HG02678 (cell line): ENCODE results near the gene RALGAPA2.
A peak's percentile ranks its signal among the peaks of the same experiment; 100 is the strongest.

Experiments
- ATAC-seq: cut with Tn5 transposase; IDR thresholded peaks from one replicate; pipeline ENCODE4 v1.9.1; 2021; ENCODE audit warnings: mild to moderate bottlenecking, moderate library complexity; ENCODE audit not compliant: unreplicated experiment

RALGAPA2 gene

DNA sequence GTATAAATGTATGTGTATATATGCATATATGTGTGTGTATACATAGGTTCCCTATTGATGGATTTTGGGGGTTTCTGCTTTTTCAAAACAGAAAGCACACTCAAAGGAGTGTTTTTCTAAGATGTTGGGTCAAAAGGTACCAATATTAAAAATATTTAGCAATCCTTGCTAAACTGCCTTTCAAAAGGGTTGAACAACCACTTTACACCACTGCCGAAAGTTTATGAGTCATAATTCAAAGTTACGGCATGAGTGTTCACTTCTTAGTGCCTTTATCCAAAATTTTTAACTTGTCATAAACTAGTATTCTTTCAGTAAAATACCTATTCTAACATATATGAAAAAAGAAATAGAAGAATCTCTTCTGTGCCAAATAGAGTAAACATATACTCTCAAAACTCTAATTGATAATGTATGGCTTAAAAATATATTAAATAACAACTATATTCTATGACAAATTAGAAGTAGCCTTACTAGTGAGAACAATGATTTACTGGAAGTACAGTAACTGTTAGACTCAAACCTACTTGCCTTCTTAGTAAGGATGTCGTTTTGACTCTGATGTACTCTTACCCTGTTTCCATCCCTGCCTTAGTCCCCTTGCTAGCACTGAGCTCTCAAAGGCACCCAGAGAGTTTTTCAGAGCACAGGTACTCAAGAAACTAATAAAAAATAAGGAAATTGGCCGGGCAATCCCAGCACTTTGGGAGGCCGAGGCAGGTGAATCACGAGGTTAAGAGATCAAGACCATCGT is 208.5 kb downstream of the RALGAPA2 start:
- no peak for ATAC-seq

- ATAC-seq = no peak
Measured at GRCh38 chr20:20501128-20501527, 211.3 kb downstream of the RALGAPA2 start.

DNA sequence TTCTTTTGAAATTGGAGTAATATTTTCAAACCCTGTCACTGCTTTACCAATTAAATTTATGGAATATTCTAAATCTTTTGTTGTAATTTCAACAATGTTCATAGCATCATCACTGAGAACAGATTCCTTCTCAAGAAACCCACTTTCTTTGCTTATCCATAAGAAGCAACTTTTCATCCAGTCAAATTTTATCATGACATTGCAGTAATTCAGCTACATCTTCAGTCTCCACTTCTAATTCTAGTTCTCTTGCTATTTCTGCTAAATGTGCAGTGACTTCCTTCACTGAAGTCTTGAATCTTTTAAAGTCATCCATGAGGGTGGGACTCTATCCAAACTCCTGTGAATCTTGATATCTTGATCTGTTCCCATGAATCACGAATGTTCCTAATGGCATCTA is 212.1 kb downstream of the RALGAPA2 start:
- no peak for ATAC-seq

- ATAC-seq = no peak
Measured at GRCh38 chr20:20499439-20499838, 213.0 kb downstream of the RALGAPA2 start.

DNA sequence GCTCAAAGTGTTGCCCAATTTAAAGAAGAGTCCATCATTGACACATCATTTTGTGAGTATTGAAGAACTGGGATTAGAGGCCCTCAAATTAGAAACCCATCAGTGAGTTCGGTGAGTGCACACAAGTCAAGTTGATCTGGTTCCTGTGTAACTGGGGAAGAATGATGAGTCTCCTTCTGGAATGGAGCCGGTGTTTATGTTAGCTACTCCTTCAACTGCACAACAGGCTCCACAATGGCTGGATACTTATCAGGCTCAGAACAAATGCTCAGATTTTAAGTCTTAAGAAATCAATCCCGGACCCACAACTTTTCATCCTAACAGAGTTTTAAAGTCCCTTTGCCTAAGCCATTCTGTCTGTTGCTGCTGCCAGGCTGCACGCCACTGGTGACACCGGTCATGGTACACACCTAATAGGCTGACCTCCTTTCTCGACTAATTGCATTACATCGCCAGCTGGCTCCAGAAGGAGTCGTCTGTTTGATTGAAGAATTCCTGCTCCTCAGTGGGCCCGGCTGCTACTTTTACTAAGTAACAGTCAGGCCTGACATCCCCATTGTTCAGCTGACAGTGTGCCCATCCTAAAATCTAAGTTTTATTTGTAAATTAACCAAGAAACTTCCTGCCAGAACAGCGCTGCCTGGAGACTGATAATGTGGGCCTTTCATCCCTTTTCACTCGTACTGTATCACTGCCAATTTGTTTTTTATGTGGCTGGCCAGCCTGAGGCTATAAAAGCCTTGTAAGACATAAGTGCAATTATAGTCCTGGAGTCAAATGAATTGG is 214.2 kb downstream of the RALGAPA2 start:
- ATAC-seq = no peak

DNA sequence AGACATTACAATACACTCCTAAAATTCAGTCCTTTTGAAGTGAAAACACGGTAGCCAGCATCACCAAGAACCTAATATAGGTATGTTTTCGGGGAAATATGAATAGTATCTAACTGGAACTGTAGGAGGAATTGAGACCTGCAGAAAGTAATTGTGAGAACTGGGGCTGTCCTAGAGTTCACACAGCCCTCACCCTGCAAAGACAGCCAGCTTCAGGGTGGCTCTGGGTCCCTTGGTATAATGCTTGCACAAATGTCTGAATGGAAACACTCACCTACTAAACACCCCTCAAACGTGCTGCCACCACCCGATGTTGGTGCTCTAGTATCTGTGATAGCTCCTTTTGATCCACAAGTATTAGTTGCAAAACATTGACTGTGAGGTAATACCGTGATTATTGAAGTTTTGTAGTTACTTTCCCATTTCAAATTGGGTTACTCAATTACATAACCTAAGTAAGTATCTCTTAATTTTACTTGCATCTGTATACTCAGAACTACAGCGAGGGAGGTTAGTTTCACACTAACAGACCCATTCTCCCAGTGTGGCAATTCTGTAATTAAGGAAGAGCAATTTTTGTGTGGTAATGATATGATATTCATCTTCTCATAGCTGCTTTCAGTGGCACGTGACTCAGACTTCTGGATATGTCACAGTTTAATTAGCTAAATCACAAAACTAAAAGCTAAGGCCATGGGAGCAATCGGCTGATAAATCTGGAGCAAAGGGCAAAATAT is 215.0 kb downstream of the RALGAPA2 start:
- ATAC-seq = no peak

DNA sequence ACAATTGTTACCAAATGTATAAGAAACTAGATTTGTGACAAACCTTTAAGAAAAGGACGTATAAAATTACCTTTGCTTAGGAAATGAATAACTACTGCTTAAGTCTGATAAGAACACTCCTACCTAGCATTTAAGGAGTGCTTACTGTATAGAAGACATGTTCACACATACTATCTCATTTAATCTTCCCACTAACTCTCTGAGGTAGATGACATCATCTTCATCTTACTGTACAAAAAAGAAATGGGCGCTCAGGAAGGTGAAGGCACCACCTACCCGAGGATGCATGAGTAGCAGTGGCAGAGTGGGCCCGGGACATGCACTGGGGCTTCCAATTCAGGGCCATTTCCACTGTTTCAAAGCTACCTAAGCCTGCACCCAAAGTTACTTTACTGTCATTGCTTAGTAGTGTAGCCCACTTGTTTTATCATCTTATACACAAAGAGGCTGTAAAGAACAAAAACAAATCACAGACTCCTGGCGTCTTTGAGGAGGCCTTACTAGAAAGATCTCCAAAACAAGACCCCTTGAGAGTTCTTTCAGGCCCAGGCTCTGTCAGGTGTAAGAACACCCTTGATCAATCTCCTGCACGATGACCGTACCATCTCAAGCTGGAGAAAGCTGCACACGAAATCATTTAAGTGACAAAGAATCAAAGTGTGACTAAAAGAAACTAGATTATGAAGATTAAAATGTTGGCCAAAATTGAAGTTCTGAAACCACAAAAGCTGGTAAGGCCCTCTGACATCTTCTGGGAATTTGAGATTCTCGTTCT is 216.5 kb downstream of the RALGAPA2 start:
- ATAC-seq = no peak

- no peak for ATAC-seq
Measured at GRCh38 chr20:20493701-20494100, 218.7 kb downstream of the RALGAPA2 start.

DNA sequence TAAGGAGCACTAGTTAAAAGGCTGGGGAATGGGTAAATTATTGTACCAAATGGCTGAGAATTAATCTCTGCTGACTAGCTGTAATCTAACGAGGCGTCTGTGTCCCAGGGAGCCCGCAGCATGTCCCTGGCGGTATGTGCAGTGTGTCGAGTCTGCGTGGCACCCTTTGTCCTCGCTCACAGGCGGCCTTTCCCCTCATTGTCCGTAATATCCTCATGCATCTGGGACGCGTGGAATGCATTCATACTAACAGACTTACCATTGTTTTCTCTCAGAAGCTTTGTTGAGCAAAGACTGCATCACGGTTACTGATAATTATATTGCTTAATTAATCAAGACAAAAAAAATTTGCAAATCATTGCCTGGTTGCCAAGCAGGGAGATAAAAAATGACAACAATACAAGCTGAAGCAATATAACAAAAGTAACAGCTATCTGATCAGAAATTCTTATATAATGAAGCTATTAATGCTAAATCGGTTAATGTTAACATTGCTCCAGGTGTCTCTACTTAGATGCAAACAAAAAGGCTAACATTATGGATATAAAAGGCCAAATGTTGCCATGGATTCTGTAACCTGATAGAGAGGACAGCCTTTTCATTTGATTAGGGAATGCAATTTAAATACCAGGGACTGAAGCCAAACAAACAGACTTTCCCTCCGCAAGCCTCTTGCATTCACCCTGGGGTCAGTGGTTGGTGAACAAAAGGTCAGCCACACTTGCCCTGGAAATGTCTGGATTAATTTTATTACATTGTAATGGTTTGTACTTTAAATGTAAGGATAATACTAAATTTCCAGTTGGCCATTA is 219.7 kb downstream of the RALGAPA2 start:
- ATAC-seq = no peak

- no peak for ATAC-seq
Measured at GRCh38 chr20:20491784-20492264, 220.6 kb downstream of the RALGAPA2 start.

DNA sequence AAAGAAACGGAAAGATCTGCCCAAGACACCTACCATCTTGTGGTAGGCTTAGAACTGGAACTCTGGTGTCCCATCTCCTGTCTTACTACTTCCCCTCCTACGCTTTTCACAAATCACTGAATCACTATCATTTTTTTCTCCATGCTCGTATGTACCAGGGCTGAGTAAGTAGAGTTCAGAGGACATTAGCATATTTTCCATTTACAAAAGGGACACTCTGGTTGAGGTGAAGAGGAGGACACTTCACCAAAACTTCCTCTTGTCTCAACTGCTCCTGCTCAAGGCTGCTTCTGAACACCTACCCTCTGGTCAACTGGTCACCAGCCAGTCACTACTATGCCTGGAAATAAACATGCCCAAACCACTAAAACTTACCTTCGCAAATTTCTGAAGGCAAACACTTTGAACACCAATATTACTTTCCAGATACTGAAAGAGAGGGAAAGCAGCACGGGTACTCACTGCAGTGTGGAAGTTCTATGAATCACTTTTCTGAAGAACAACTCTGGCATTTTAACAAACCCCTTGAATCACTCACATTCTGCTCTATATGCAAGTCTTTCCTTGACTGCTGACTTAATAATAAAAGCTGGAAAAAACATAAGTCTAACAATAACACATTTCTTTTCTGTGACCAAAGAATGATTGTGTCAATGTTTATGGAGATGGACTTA is 221.2 kb downstream of the RALGAPA2 start:
- no peak for ATAC-seq

DNA sequence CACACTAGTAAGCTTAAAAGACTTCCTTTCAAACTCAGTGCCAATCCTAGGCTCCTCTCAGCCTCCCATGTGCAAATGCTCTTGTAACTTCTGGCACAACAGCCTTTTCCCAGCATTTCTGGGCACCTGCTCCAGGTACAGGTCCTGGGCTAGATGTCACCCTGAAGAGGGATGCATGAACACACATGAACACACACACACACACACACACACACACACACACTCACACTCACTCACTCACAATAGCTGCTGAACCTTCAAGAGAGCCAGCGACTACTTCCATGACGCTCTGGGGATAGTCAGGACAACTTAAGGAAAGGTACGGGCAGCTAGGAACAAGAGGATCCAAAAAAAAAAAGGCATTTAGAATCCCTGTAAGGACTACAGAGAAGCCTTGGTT is 221.8 kb downstream of the RALGAPA2 start:
- ATAC-seq = no peak

DNA sequence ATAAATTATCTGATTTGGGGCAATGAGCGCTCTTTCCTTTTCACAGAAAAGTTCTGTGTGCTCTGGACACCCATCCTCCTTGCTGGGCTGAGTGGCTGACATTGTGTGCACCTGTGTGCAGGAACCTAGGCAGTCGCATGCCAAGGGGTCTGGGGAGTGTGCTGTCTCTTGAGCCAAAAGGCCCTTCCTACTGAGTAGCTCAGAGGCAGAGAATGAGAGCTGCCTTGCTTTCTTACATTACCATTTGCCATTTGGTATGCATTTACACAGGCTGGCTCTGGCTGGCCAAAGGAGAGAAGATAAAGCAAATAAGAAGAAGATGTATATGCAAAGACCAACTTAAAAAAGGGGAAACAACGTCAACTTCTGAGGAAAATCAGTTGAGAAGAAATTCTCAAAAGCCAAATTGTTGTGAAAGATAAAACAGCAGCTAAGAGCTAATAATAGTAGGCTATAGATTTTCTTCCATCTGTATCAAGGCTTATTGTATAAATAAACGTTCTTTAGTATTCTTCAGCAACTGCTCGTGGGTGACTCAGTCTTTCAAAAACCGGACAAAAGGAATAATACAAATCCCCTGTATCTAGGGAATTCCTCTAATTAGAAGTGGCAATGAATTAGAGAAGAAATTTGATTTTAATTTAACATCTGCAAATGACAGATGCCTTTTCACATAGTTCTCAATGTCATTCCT is 222.6 kb downstream of the RALGAPA2 start:
- peak; percentile 34 for ATAC-seq

GRCh38 chr20:20489054-20489453 is 223.4 kb downstream of the RALGAPA2 start:
- peak; percentile 87 for ATAC-seq

- ATAC-seq = no peak
Measured at GRCh38 chr20:20488388-20488787, 224.1 kb downstream of the RALGAPA2 start.

GRCh38 chr20:20487811-20488210 is 224.6 kb downstream of the RALGAPA2 start:
- ATAC-seq = no peak

GRCh38 chr20:20483328-20483727 is 229.1 kb downstream of the RALGAPA2 start:
- no peak for ATAC-seq

DNA sequence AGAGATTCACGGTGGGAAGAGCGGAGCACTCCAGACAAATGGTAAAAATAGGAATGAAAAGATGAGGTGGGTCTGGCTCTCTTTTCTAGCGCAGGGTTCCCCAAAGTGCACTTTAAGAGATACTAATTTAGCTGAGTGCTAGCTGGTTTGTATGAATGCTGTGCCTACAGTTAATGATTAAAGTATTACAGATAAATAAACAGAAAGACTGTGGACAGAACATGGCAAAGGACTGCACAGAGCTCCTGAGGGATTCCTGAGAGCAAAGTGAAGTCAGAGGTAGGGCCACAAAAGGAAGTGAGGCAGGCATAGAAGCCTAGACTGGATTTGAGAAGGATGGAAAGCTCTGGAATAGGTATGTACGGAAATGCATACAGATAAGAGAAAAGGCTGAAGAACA is 230.0 kb downstream of the RALGAPA2 start:
- ATAC-seq = no peak

DNA sequence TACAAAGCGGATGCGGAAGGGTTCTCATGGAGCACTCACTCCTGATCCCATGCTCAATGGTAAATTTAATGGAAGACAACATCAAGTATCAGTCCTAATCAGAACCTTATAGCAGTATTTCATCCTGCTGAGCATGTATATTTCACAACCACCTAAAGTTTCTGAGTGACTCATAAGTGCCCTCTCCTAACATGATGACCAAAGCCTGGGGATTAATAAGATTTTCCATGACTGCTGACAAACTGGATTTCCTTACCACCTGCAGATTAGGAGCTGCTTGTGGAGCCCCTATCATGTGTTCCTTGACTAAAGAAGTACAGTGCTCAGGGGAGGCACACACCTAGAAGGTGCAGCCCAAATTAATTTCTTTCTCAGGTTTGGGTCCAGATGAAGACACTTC is 231.8 kb downstream of the RALGAPA2 start:
- ATAC-seq = no peak
